NCI-H1436 treated with DMSO at 0.1 percent for 48 hours (cell line): ENCODE data around the gene HSD11B2.
"Not testable (repeated sequence)": the region's sequence is repeated elsewhere in the genome, so short reads cannot be mapped to it uniquely, and the experiment has no call there.

Experiments used
- DNase-seq: peaks from one replicate; lab custom pipeline; 2025; lab: John Stamatoyannopoulos, UW

Gene HSD11B2

GRCh38 chr16:67415421-67415820 lies 15.5 kb upstream of the HSD11B2 start:
- DNase-seq = not testable (repeated sequence)

DNA sequence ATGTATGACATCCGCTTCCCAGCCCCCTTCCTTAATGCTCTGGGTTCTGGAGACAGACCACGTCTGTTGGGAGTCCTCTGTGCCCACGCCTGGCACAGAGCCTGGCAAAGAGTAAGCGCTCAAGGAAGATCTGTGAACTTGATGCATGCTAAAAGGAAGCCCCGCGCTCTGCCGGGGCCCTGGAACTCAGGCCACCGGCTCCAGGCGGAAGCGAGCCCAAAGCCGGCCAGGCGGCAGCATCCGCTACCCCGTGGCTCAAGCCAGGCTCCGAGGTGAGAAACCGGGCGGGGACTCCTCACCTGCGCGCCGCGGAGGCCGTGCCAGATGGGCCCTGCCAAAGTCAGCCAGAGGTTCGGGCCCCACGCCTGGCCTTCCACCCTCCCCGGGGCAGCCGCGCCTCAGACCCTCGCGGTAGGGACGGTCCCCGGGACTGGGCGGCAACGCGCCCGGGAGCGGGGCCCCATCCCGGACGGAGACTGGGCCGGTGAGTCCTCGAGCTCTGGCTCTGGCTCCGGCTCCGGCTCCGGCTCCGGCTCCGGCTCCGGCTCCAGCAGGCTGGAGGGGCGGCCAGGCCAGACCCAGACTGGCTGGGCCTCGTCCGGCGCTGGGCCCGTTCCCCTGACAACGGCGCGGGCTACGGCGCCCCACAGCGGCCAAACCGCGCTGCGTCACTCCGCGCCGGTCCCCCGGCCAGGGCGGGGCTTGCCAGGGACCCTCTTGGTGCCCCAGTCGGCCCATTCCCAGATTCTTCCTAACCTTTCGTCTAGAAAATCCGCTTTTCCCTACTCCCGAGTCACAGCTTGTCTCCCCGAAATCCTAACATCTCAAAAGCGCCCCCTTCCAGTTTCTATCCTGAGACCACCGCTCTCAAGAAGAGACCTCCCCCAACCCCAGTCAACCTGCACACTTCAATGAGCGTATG lies 14.8 kb upstream of the HSD11B2 start, which contains the start of gene ZDHHC1:
TSS of gene ZDHHC1 (minus strand) at position 606 of the 922 bp plus-strand sequence. CDS start 8,702 bp downstream, outside the sequence.
- no peak for DNase-seq

DNA sequence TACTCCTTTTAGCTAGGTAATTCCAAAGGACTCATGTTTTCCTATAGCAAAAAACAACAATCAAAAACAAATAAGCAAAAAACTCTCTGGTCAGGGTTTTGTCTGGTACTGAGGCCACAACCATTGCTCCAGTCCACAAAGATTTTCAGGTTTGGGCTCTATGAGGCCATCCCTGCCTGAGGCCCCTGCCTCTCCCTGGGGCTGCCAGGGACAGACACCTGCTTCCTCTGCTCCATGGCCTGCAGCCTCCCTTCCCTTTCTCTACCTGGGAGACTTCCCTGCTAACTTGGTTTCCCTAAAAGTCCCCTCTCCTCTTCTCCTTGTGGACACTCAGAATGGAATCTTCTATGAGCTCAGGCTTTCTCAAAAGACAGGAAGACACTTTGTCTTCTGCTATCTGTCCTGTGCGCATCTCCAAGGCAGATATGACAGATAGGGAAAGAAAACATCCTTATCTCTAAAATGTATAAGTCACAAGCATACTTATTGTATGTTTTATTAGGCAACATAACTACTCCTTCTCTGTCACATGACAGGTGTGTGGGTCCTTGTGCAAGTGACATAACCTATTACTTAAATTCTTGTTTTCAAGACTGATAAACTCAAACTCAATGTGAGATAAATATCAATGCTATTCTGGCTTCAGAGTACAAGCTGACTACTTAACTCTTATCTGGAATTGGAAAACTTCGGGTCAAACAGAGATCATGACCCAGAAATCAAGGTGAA lies 13.4 kb upstream of the HSD11B2 start:
- DNase-seq = no peak

- no peak for DNase-seq
Observed at GRCh38 chr16:67419502-67419901, 11.4 kb upstream of the HSD11B2 start.

DNA sequence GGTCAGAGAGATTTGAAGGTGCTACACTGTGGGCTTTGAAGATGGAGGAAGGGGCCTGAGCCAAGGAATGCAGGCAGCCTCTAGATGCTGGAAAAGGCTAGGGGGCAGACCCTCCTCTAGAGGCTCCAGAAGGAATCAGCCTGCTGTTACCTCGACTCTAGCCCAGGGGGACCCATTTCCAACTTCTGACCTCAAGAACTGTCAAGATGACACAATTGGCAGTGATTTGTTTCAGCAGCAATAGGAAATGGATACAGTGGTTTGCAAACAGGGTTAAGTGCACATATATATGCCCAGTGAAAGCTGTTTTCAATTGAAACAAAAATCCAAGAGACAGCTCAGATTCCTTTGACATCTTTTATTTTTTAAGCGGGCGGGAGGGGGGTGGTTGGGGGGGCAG lies 11.0 kb upstream of the HSD11B2 start:
- no peak for DNase-seq

GRCh38 chr16:67421030-67421429 lies 9.9 kb upstream of the HSD11B2 start:
- DNase-seq = no peak

DNA sequence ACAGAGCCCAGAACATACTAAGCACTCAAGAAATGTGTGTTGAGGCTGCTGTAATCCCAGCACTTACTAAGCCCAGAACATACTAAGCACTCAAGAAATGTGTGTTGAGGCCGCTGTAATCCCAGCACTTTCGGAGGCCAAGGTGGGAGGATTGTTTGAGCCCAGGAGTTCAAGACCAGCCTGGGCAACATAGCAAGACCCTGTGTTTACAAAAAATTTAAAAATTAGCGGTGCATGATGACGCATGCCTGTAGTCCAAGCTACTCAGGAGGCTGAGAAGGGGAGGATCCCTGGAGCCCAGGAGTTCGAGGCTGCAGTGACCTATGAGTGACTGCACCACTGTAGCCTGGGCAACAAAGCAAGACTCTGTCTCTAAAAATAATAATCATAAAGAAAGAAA lies 7.9 kb upstream of the HSD11B2 start:
- DNase-seq = no peak

GRCh38 chr16:67423611-67424260 lies 7.2 kb upstream of the HSD11B2 start:
- DNase-seq = no peak

DNA sequence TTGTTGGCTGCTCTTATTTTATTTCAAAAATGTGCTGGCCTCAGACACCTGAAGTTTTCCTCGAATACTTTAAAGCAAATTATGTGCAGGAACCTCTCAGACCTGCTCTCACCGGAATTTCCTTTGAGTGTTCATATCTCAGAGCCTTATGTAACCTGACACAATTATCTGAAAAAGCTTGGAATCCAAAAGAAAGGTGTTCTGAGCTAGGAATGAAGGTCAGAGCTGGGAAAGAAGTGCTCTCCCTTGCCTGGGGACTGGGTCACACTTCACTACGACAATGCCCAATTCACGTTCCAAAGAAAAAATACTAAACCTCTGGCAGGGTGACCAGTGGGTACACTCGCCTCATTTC lies 6.7 kb upstream of the HSD11B2 start:
- no peak for DNase-seq

GRCh38 chr16:67425061-67425460 lies 5.9 kb upstream of the HSD11B2 start:
- no peak for DNase-seq

DNA sequence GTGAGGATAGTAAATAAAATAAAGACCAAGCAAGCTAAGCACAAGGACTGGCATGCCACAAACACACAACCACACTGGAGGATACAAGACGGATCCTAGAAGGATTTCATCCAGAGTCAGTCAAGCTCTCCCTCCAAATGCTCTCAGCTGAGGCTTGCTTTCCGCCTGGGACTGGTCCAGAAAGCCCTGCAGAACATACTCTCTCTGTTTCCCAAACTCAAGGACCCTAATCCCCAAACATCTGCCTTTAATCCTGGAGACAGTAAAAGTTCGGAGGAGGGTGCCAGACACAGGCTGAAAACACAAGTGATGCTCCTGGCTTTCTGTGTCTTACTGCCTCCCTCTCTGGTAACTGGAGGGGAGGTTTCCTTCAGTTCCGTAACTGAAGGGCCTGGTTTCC lies 5.3 kb upstream of the HSD11B2 start:
- DNase-seq = no peak

DNA sequence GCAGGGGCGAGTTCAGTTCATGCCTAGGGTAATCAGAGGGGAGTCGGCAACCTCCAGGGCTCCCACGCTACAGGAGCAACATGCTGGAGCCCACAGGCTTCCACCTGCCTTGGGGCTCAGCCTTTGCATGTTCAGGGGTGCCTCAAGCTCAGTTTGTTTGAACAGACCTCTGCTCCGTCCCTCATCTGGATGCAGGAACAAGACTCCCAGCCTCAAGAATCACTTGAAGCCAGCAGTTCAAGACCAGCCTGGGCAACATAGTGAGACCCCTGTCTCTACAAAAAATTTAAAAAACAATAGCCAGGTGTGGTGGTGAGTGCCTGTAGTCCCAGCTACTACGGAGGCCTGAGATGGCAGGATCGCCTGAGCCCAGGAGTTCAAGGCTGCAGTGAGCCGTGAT lies 4.9 kb upstream of the HSD11B2 start:
- no peak for DNase-seq

DNA sequence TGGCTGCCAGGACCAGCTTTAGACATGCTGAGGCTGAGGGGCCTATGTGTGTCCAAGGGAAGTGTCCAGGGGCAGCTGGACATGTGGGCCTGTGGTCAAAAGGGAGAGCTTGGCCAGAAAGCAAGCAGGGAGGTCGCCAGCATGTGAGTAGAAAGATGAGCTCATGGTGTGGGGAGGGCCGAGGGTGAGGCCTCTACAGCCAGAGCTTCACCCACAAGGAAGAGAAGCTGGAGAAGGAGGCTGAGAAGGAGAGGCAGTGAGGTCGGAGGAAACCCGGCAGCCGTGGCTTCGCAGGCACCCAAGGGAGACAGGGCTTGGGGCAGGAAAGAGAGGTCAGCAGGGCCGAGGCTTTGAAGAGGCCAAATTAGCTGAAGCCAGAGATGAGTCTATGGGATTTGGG lies 4.0 kb upstream of the HSD11B2 start:
- no peak for DNase-seq

GRCh38 chr16:67428146-67428731 lies 2.7 kb upstream of the HSD11B2 start:
- DNase-seq = no peak

DNA sequence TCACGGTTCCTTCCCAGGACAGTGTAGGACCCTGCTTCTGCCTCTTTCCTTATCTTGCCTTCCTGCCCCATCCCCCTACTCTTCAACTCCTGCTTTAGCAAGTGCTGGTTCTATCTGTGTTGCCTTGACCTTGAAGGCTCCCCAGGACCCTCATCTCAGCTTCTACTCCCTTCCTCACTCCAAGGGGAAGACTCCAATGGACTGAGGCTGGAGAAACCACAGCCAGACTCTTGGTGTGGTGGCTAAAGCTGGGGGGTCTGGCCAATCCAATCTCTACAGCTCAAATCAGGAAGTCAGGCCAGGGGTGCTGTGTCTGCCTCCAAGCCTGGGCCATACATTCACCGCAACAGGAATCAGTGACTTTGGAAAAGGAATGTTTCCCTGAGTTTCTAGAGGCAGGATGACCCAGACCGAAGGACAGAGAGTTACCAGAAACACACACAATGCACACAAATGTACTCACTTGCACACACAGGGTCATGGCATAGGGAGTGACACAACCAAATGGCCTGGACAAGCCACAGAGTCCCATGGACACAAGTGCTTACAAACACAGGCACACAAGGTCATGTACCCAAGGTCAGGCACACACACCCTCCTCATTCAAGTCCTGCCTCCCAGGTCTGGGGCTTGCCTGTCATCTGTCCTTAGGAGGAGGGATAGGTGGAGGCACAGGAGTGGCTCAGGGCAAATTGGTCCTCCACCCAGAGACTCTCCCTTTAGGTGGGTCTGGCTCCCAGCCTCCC lies 1.7 kb upstream of the HSD11B2 start:
- no peak for DNase-seq

- DNase-seq = no peak
Observed at GRCh38 chr16:67429799-67430503, 970 bp upstream of the HSD11B2 start.

DNA sequence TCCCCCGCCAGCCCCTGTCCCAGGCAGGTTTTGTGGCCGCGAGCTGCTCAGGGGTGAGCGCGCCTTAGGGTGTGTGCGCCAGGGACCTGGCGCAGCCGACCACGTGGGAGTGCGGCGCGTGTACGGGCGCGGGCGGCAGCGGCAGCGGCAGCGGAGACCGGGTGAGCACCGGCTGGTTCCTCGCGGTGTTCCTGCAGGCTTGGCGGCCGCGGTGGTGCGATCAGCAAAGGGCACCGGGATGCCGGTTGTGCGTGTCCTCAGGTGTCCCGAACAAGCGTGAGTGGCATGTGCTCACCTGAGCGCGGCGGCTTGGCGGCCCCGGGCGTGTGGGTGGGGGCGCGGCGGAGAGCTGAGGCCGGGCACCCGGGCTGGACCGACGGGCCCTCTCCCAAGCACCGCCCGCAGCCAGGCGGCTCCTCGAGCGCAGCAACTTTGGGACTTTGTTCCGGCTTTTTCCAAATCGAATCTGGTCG lies 381 bp upstream of the HSD11B2 start:
- DNase-seq = no peak

DNA sequence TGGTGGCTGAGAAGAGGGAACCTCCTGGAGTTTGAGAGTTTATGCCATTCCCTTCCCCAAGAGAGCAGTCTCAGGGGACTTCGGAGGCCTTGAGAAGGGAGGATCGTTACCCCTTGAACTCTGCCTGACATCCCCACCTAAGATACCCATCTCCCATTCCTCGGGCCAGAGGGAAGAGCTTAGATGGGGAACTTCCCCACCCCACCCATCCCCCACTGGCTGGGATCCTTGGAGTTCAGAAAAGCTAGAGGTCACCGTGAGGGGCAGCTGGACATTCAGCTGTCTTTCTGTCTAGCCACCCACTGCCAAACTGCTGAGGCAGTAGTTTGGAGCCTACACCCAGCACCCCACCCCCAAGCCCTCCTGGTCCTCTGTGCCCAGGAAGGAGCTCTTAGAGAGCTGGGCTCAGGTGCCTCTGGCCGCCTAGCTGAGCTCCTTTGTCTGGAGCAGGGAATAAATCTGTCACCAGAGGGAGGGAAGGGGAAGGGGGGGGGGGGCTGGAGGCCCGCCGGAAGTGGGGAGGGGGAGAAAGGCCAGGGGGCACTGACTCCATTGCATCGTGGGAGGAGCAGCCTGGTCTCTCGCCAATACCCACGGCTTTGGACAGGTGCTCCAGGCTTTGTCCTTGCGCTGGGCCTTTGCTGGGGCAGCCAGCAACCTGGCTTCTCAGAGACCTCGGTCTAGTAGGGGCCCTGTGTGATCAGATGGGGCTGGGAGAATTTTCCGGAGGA lies 1.0 kb downstream of the HSD11B2 start:
- no peak for DNase-seq

DNA sequence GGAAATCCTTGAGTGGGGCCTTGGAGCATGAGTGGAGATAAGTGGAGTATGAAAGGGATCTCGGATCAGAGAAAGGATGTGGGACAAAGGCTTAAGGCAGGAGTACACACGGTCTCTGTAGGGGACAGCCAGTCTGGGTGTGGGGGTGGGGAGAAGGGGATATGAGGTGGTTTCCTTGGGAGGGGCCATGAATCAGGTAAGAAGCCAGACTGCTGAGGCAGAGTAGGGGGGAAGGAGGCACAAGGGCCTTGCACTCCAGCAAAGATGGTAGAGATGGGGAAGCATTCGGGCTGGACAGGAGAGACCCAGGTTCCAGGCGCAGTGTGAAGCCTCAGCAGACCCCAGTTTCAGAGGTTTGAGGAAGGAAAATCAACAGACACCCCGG lies 1.6 kb downstream of the HSD11B2 start:
- DNase-seq = no peak

- no peak for DNase-seq
Observed at GRCh38 chr16:67433131-67433719, 2.3 kb downstream of the HSD11B2 start.
